GM10266 (cell line): Measurements from ENCODE around the gene ST8SIA6.
A peak's percentile ranks its signal among the peaks of the same experiment; 100 is the strongest.
"Not testable (repeated sequence)": the region's sequence is repeated elsewhere in the genome, so short reads cannot be mapped to it uniquely, and the experiment has no call there.

Experiments used
- DNase-seq: peaks from one replicate; pipeline ENCODE4 v3.0.0; 2012; ENCODE audit errors: extremely low spot score
- TF ChIP-seq, protein P1 (sequence below): IDR thresholded peaks from 2 replicates; pipeline ENCODE4 v1.5.1; 2012; ENCODE audit warnings: mild to moderate bottlenecking, low read depth; ENCODE audit not compliant: control insufficient read depth, insufficient read depth; ENCODE audit errors: missing control alignments

ST8SIA6 gene

DNA sequence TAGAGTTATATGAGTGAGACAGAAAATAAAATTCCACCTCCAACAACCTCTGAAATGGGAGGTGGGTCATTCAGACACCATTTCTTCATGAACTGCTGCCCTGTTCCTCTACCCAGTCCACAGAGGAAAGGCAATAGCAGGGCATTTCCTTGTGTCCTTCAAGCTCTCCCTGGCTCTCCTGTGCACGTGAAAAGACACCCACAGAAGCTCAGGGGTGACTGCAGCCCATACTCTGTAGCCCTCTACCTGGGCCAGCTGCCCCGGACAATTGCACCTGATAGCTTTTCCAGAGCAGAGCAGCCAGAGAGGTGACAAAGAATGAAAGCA lies 10.0 kb downstream of the ST8SIA6 start:
- DNase-seq, result no peak
- TF ChIP-seq, protein P1, sequence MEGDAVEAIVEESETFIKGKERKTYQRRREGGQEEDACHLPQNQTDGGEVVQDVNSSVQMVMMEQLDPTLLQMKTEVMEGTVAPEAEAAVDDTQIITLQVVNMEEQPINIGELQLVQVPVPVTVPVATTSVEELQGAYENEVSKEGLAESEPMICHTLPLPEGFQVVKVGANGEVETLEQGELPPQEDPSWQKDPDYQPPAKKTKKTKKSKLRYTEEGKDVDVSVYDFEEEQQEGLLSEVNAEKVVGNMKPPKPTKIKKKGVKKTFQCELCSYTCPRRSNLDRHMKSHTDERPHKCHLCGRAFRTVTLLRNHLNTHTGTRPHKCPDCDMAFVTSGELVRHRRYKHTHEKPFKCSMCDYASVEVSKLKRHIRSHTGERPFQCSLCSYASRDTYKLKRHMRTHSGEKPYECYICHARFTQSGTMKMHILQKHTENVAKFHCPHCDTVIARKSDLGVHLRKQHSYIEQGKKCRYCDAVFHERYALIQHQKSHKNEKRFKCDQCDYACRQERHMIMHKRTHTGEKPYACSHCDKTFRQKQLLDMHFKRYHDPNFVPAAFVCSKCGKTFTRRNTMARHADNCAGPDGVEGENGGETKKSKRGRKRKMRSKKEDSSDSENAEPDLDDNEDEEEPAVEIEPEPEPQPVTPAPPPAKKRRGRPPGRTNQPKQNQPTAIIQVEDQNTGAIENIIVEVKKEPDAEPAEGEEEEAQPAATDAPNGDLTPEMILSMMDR, result no peak

DNA sequence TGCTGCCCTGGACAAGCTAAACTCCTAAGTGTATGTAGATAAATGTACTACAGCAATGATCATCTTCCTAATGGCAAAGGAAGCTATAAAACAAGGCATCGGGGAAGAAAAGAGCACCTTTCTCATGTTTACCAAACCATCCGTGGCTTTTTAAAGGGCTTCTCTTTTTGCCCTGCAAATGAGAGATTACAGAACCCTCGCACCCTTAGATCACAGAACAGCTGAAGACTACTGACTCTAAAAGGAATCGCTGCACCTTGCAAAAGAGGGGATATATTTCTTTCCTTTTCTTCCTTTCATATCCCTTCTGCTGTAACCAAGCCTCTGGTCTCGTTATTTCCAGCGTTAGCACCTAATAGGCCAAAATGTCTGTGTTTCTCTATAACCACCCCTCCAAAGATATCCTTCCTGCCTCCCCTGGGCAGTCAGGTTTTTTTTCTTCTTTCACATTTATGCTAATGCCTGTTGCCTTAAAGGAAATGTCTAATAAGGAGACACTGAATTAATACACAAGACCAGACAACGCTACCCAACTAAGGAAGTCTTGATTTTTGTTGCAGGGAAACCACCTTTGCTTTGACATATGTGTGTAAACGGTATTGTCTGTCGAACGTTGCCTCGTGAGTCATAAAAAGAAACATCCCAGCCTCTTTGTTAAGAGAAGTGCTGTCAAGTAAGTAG lies 10.5 kb downstream of the ST8SIA6 start:
- TF ChIP-seq, protein P1, result no peak
- peak; percentile 25 for DNase-seq

DNA sequence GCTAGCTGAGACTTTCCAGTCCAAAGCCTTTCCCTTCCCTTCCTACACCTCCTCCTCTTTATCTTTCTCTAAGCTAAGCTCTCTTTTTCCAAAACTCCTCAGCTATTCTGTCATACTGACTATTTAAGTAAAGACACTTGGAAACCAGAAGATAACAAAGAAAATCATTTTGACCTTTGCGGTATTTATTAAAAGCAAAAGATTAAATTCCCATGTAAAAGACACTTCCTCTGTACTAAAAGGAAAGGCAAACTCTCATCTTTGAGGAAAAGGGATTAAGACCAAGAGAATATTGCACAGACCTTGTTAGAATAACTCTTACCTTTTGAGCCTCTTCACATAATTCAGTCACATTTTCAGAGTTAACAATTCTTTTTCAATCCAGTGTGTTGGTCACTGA lies 15.8 kb downstream of the ST8SIA6 start:
- TF ChIP-seq, protein P1, result no peak
- DNase-seq, result no peak

DNA sequence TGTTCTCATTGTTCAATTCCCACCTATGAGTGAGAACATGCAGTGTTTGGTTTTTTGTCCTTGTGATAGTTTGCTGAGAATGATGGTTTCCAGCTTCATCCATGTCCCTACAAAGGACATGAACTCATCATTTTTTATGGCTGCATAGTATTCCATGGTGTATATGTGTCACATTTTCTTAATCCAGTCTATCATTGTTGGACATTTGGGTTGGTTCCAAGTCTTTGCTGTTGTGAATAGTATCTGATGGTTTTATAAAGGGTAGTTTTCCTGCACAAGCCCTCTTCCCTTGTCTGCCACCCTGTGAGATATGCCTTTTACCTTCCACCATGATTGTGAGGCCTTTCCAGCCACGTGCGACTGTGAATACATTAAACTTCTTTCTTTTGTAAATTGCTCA lies 17.8 kb downstream of the ST8SIA6 start:
- DNase-seq, result not testable (repeated sequence)

DNA sequence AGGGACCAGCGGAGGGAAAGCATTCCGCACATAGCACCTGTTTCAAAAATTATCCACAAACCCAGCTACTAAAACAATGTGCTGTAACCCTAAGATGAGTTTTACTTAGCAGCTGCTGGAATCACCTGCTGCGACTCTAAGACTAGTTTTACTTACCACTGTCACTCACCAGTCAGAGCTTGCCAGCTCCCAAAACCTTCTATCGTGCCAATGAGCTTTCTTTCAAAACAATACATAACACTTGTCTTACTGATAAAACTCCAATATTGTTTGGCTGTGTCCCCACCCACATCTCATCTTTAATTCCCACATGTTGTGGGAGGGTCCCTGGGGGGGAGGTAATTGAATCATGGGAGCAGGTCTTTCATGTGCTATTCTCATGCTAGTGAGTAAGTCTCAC lies 18.4 kb downstream of the ST8SIA6 start:
- DNase-seq, result no peak
- TF ChIP-seq, protein P1, result no peak

DNA sequence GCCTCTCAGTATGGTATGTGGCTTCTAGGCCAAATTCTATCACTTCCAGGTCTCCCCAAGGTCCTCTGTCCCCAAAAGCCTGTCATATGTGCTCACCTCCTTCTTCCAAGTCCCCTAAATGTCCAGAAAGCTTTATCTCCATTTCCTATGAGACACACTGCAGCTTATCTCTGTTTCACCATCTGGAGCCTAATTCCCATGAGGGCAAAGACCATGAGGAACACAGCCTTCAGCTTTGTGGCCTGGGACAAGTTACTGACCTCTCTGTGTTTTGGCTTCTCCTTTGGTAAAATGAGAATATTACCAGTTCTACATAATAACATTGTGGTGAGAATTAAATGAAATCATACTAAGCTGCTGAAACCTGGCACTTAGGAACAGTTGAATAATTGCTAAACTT lies 19.2 kb downstream of the ST8SIA6 start:
- no peak for DNase-seq
- TF ChIP-seq, protein P1, result no peak

DNA sequence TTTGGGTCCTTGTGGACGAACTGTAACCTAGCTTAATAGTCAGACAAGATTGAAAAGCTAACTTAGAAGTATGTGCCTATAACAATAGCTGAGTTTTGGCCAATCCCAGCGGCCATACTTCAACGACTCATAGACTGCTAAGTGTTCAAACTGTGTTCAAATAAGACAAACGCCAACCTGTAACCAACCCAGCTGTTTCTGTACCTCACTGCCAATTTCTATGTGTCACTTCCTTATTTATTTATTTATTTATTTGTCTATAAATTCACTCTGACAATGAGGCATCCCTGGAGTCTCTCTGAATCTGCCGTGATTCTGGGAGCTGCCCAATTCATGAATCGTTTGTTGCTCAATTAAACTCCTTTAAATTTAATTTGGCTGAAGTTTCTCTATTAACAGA lies 21.7 kb downstream of the ST8SIA6 start:
- TF ChIP-seq, protein P1, result no peak
- DNase-seq, result no peak

DNA sequence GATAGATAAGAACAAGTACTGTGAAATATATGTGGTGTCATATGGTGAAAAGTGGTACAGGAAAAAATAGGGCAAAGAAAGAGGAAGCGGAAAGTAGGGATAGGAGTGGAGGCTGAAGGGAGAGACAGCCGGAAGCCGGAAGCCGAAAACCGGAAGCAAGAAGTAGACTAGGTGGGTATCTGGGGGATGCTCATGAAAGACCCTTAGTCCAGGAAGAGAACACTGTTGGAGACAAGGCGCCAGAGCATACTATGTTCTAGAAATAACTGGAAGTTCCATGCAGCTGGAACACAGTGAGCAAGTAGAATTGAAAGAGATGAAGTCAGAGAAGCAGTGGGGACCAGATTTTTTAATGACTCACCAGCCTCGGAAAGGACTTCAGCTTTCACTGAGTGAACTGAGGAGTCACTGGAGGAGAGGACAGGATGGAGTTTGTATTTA lies 22.5 kb downstream of the ST8SIA6 start:
- TF ChIP-seq, protein P1, result no peak
- DNase-seq, result no peak
